Left renal pelvis (tissue), 4 donors: ENCODE data around the gene PSD2. TPM values are rescaled to one million over a fixed set of nuclear protein-coding genes. Genes with fewer than 3 reads are reported as not detected.
A peak's percentile ranks its signal among the peaks of the same experiment; 100 is the strongest.

ENCODE experiments used
- DNase-seq, 4 donors: peaks; one replicate each; pipeline ENCODE4 v3.0.0-alpha.2; 2013; ENCODE audit warnings: low read depth in 4 of 4, low spot score in 3 of 4
- polyA plus RNA-seq, 4 donors: library from polyadenylated mRNA; unstranded; fragments of 120-200 nt; gene quantifications; one replicate each; pipeline ENCODE4 v1.2.1, GENCODE V29; 2013; ENCODE audit not compliant: insufficient read length in 4 of 4

Gene PSD2
- polyA plus RNA-seq, 4 donors, result 1.5 to 2.5 (median 2.1) TPM

DNA sequence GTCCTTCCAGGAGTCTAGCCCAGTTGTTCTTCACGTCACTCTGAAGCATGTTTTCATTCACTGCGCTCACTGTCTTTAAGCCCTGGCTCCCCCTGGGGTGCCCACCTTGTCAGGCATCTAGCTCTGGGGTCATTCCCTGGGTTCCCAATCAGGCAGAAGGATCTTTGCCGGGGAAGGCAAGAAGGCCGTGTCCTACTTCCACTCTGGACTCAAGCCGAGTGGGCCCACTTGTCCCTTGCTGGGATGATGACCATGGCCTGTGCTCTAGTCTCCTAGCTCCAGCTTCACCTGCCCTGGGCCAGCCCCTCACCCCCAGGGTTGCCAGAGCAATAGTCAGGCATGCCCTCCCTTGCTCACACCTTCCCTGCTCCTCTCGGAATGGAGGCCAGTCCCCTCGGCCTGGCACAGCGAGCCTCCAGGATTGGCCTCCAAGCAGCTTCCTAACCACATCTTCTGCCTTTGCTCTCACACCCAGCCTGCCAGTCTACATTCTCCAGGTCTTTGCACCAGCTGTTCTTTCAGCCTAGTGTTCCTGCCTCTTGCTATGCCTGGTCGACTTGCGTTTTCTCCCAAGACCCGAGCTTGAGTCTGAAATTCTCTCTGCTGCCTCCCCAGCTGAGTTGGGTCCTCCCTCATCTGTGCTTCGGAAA, 32.2 kb upstream of the PSD2 start:
- no peak for DNase-seq

DNA sequence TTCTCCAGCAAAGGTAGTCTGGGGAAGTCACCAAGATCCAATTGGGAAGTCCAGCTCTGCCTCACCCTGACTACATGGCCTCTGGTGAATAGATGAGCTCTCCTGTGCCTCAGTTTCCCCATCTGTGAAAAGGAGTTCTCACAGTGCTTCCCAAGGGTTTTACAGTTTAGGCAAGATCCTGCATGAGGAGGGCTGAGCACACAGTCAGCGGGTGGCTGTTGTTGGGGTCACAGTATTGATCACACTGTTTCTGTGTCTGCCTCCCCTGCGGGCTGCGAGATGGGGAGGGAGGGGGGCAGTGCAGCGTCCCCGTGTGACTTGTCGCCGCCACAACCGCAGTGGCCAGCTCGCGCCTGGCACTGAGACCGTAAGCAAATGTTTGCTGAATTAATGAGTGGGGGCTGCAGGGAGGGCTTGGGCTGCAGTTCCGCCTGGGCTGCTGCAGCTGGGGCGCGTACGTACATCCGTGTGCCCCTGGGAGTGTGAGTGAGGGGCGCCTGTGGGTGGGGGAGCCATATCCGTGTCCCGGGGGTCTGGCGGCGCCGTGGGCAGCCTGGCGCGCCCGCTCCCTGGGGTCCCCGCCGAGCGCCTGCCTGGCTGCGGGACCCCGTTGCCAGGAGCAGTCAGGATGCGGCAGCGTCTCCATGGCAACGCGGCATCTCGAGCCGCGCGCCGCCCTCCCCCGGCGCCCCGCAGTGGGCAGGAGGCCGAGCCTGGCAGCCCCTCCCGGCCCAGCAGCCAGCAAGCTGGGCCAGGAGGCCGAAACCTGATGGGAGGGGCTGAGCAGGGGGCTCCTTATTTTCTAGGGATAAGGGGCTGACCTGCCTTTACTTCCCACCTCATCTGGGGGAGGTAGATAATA, 31.4 kb upstream of the PSD2 start:
- DNase-seq, result no peak

DNA sequence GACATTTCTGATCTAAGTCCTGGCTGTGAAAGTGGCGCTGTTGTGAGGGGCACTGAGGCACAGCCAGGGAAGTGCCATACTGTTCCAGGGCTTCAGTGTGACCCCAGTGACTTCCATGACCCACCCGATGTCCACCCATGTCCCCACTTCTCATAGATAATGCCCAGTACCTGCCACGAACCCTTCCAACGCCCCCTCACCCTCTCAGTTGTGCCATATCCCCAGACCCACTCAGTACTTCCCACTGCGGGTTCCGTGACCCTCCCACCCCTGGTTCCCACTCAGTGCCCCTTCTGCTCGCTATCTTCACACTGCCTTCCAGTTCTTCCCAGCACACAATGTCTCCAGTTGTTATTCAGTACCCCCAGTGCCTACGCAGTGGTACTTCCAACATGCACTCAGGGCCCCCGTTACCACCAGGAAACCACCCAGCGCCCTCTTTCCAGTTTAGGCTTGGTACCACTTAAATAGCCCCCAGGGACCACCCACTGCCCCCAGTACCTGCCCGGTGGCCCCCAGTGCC, 30.7 kb upstream of the PSD2 start:
- DNase-seq, result no peak

DNA sequence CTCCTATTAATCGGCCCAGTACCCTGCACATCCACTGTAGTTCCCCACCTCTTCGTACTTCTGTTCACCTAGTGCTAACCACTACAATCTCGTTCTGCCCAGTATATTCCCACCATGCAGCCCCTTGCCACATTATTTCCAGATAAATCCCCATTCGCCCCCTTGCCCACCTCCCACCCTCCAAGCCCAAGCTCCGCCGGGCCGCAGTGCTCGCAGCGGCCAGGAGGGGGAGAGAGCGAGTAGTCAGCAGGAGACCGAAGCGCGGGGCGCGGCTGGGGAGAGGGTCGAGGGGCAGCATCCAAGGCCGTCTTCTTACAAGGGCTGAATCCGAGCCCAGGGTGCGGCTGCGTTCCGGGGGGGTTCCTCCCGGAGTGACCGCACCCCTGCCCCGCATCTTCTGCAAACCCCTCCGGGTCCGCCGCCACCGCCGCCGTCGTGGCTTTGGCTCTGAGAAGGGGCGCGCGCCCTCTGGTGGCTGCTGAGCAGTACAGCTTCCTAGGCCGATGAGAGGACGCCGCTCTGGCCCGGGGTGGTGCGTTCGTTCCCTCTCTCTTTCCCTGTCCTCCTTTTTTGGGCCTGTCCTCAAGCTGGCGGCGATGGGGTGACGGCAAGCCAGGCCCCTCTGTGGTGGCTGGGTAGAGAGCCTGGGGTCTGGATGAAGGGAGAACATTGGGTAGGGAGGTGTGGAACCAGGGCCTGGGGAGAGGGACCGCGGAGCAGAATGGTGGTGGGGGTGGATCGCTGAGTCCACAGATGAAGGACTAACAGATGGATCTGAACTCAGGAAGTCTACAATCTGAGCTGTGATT, 30.0 kb upstream of the PSD2 start:
- DNase-seq, result no peak

DNA sequence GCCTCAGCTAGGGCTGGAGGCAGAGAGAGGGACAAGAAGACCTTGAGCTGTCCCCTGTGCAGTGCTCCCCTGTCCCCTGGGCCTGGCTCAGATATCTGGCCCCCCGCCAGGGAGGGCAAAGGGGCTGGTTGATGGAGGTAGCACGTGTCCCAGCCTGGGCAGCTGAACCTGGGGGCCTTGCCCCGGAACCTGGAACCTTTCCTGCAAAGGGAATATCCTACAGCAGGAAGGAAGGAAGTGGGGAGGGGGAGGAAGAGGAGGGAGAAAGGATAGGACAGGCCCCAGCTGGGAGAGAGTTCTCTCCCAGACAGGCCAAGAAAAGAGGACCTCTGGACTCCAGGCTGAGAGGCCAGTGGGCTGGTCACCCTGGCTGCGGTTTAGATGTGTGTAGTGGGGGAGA, 27.6 kb upstream of the PSD2 start:
- no peak for DNase-seq

DNA sequence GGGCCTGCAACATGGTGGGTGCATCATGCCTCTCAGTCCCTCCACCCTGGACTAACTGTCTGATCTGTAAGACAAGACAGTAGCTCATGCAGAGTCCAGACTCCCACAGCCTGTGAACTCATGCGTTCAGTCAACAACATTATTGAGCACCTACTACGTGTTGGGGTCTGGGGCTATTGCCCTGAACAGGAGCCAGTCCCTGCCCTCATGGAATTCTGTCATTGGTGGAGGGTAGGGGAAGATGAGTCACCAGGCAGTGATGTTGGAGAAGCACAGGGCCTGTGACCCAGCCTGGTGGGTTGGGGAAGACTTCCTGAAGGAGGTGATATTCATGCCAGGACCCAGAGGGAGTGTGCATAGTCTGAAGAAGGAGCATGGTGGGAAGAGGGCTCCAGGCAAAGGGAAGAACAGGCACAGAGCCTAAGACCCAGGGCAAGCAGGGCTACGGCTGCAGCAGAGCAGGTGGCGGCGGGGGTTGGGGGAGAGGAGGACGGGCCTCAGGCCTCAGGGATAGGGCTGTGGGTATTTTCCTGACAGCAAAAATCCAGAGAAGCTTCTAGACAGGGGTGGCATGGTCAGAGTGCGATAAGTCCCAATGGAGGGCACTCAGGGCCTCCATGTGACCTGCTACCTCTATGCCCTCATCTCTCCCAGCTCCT, 26.7 kb upstream of the PSD2 start:
- DNase-seq, result no peak

DNA sequence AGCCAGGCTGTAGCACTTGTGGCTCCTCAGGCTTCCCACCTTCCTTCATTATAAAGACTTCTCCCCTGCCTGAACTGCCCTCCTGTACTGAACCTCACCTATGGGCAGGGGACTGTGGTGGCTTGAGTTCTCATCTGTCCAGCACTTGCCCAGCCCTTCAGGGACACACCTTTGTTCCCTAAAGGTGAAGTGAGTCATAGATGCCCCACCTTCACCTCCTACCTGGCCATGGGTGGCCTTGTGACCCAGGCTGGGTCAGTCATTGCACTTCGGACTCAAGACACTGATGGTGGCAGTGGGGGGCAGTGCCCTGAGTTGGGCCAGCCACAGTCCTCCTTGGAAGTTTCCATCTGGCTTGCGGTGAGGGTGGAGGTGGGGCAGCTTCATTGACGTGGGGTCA, 26.1 kb upstream of the PSD2 start:
- no peak for DNase-seq

DNA sequence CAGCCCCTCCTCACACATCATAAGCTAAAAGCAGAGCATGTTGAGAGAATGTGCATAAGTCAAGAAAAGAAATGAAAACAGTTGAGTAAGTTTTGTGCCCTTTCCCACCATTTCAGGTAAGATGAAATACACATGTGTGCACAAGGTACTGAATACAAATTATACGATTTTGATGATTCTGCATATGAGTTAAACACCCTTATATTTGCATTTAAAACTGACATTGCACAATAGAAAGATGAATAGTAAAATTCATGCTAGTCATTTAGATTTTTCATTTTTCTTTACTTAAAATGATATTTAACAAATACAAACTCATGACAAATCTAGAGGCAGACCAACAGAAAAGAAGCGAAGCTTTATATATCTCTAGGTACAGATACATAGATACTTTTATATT, 24.9 kb upstream of the PSD2 start:
- no peak for DNase-seq

DNA sequence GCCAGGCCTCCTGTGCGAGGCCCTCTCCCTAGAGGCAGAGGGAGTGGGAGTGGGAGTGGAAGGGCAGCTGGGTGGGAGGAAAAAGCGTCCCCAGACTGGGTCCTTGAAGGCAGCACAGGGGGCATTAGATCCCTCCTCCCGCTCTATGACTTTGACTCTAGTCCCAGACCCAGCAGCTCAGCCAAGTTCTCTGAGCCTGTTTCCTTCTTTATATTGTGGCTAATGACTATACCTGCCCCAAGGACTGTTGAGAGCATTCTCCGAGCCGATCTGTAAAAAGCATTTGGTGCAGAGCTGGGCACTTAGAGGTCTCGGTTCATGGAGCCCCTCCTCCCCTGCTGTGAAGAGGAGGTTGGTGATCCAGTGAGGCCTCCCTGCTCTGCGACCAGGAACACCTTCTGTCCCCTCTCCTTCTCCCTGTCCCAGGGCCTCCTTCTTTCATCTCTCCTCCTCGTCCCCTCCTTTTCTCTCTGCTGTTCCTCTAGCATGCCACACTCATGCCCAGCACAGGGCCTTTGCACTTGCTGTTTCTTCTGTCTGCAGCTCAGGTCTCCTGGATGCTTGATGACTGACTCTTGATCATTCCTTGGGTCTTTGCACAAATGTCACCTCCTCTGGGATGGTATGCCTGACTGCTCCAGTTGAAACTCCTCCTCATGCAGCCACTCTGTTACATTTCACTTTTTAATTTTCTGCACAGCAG, 23.4 kb upstream of the PSD2 start:
- no peak for DNase-seq

DNA sequence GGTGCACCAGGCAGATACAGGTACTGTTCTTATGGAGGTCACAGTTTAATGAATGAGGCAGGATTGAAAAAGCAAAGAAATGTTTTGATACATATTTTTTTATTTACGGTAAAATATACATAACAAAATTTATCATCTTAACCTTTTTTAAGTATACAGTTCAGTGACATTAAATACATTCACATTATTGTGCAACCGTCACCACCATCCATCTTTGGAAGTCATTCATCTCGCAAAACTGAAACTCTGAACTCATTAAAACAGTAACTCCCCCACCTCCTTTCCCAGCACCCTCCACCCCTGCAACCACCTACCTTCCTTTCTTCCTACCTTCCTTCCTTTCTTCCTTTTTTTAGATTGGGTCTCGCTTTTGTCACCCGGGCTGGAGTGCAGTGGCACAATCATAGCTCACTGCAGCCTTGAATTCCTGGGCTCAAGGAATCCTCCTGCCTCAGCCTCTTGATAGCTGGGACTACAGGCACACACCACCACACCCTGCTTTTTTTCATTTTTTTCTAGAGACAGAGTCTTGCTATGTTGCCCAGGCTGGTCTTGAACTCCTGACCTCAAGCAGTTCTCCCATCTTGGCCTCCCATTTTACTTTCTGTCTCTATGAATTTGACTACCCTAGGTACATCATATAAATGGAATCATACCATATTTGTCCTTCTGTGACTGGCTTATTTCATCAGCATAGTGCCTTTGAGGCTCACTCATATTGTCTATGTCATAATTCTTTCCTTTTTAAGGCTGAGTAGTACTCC, 22.5 kb upstream of the PSD2 start:
- DNase-seq, result no peak

DNA sequence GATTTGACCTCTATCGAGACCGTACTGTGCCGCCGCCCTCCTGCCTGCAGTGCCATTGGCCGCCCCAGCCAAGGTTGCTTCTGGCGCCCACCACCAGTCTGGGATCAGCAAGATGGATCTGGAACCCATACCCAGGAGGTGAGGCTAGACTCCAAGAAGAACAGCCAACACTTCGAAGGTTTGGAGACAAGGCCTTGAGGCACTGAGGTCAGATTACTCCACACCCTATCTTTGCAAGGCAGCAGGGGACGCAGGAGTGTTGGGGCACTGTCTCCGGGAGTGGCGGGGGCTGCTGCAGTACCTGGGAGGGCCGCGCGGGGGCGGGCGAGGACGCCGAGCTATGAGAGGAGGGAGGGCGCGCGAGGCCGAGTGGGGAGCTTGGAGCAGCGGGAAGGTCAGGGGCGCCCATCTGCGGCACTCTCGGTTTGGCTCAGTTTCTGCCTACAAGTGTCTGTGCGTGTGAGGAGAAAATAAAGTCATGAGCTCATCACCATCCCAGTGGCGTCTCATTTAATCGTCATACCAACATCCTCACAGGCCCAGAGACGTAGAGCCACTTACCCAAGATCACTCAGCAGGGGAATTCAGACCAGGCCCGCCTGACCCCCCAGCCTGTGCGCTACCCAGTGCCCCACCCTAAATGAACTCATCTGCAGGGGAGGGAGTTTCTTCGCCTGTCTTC, 20.5 kb upstream of the PSD2 start:
- no peak for DNase-seq

DNA sequence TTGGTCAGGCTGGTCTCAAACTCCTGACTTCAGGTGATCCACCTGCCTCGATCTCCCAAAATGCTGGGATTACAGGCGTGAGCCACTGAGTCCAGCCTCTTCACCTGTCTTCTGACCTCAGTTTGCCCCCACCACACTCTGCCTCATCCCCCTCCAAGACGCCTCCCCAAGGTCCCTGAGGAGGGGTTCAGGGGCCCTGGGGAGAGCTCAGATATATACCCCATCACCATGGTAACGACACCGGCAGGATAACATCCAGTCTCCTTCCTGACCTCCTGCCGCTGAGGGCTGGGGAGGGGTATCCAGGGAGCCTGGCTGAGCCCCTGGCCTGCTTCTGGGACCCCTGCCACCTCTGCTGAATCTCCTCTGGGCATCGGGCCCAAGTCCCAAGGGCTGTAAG, 19.7 kb upstream of the PSD2 start:
- no peak for DNase-seq

DNA sequence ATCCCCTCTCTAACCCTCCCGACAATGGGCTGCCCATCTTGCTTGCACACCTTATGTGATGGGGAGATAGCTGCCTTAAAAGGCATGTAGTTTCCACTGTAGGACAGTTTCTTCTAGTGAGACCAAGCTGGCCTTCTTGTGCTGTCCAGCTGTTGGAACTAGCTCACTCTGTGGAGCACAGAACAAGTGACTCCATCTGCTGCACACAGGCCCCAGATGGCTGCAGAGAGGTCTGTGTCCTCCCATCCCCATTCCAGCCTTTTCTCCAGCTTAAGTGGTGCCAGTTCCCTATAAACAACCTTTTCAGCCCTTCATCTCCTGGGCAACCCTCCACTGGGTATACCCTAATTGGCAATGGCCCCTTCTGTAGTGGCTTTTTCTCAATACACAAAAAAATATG, 18.7 kb upstream of the PSD2 start:
- DNase-seq, result no peak

DNA sequence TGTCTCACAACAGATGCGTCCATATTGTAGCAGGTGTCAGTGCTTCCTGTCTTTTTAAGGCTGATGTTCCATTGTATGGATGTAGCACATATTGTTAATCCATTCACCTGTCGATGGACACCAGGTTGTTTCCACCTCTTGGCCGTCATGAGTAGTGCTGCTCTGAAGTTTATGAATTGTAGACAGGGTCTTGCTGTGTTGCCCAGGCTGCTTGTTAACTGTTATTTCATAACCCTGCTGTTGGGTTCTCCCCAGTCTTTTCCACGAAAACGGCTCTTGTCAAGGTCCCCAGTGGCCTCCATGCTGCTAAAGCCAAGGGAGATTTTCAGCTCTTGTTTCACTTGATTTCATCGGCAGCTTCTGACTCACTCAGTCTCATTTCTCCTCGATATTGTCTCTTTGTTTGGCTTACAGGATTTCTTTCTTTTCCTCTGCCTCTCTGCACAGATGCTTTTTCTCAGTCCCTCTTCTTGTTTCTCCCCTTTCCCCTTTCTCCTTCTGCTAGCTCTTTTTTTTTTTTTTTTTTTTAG, 12.1 kb upstream of the PSD2 start:
- no peak for DNase-seq

DNA sequence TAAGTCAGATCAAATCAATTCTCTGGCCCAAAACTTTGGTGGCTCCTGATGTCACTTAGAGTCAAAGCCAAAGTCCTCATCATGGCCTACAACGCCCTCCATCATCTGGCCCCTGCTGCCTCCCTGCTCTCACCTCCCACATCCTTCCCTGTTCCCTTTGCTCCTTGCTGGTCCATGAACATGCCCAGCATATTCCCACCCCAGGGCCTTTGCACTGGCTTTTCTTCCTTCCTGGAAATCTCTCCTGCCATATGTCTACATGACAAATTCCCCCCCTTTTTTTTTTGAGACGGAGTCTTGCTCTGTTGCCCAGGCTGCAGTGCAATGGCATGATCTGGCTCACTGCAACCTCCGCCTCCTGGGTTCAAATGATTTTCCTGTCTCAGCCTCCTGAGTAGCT, 11.1 kb upstream of the PSD2 start:
- DNase-seq, result no peak

DNA sequence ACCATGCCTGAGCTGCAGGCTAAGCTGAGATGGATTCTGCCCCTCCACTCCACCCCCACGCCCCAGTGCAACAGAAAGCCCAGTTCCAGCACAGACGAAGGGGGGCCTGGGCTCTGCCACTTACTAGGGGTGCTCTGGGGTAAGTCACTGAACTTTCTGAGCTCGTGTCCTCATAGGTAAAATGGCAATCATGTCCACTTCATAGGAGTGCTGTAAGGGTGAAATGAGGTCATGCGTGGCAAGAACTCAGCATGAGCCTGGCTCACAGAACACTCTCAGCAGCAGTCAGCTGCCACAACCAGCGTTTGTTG, 8.4 kb upstream of the PSD2 start:
- no peak for DNase-seq

DNA sequence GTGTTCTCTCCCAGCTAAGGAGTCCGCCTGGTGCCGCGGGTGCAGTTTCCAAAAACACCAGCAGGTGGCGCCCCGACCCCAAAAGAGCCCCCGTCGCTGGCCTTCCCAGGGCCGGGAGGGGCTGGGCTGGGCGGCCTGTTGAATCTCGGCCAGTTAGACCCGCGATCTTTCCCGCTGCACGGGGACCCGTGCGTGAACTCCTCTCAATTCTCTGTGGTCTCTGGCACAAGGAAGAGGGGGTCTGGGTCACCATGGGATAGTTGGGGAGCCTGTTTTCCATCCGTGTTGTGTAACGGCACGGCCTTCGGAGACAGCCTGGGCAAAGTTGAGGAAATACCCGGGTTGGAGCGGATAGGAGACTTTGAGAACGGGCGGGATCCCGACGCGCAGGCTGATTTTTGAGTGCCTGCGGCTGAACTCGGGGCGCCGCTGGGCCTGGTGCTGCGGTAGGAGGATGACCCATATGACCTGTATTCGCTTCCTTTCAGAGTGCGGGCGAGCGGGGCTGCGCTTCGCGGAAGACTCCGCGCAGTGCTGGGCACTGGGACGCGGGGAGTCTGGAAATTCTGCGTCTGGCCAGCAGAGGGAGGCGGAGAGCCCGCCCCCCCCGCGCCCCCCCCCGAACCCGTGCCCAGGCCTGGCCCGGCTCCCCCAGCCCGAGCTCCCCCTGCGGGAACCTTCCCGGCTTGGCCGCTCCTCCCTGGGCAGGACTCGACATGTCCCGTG, 7.9 kb upstream of the PSD2 start:
- DNase-seq, result peak in 3 of 4 donors; percentile 57 to 68 (median 61)

DNA sequence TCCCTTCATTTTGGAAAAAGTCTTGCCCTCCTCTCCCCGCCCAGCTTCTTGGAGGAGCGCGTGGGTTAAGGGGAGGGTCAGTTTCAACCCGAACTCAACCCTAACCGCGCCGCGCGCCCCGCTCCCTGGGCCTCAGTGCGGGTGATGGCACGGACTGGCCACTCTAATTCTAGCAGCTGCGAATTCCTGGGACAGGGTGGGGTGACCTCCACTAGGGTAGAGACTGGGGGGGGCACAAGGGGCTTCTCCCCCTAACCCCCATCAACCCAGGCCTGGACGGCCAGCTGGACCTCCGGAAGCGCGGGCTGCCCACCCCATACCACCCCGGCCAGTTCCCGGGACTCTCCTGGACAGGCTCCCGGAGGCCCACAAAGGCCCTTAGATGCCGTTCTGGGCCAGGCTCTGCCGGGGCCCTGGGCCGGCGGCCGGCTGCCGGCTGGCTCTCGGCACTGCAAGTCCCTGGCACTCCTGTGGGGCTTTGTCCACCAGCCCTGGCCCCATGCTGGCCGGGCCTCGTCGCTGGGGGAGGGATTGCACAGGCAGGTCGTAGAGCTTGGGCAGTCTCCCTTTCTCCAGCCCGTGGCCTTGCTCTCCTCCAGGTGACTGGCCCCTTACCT, 7.2 kb upstream of the PSD2 start:
- no peak for DNase-seq
